Activated CD4-positive, alpha-beta memory T cell treated with anti-CD3 and anti-CD28 coated beads, Interleukin-2, amount 10 ng/mL, durations not matched to agents 7 days and 5 days (primary cell): ENCODE results near the gene CHST11. TPM values are rescaled to one million over a fixed set of nuclear protein-coding genes. Genes with fewer than 3 reads are reported as not detected.

Experiments used
- CTCF ChIA-PET: fragments of 350-600 bp; sonication (Branson Sonifier 250); formaldehyde crosslinking; loops from one replicate; lab custom pipeline; 2021; ENCODE audit warnings: antibody characterized with exemption, inconsistent platforms; lab: Charles Lee
- POLR2A ChIA-PET: fragments of 350-600 bp; sonication (Branson Sonifier 250); formaldehyde crosslinking; loops from one replicate; lab custom pipeline; 2021; ENCODE audit warnings: antibody characterized with exemption; lab: Charles Lee
- DNase-seq: peaks from one replicate; pipeline ENCODE4 v3.0.0-alpha.2; 2020
- H3K27ac Mint-ChIP-seq: one replicate; pipeline ENCODE4 v1.8.0; 2021; ENCODE audit warnings: mild to moderate bottlenecking, mixed read lengths
- H3K27me3 Mint-ChIP-seq: one replicate; pipeline ENCODE4 v1.8.0; 2021; ENCODE audit warnings: mixed read lengths
- H3K36me3 Mint-ChIP-seq: one replicate; pipeline ENCODE4 v1.8.0; 2021; ENCODE audit warnings: low read depth, mixed read lengths
- H3K4me1 Mint-ChIP-seq: one replicate; pipeline ENCODE4 v1.8.0; 2021; ENCODE audit warnings: mixed read lengths
- H3K4me3 Mint-ChIP-seq: one replicate; pipeline ENCODE4 v1.8.0; 2021; ENCODE audit warnings: mild to moderate bottlenecking, mixed read lengths
- H3K9me3 Mint-ChIP-seq: one replicate; pipeline ENCODE4 v1.8.0; 2021; ENCODE audit warnings: mixed read lengths
- total RNA-seq, 2 experiments: library from RNA; stranded (reverse); gene quantifications; one replicate each; pipeline ENCODE4 v1.2.3, GENCODE V29; 2021

Gene CHST11
- total RNA-seq, 2 experiments from 2014 or later = 124 to 125 TPM

- CTCF ChIA-PET = no interaction called here
- Mint-ChIP-seq H3K27ac (no peak overlapping the region), H3K27me3 (no peaks in the 10 kb centered on the region), H3K4me1 (peaks cover 33% of the 10 kb centered on the region), H3K4me3 (no peak overlapping the region), H3K9me3 (no peaks in the 10 kb centered on the region), H3K36me3 (peaks cover 46% of the 10 kb centered on the region)
- POLR2A ChIA-PET = no interaction called here
- no peak for DNase-seq
These were observed 193.2 kb downstream of the CHST11 start for GRCh38 chr12:104649921-104650320.

- Mint-ChIP-seq H3K27ac (no peak overlapping the region), H3K4me3 (no peak overlapping the region), H3K36me3 (peaks cover 46% of the 10 kb centered on the region), H3K27me3 (no peaks in the 10 kb centered on the region), H3K9me3 (no peaks in the 10 kb centered on the region), H3K4me1 (peaks cover 33% of the 10 kb centered on the region)
- ChIA-PET POLR2A (no interaction called here), CTCF (no interaction called here)
- no peak for DNase-seq
These were observed 193.8 kb downstream of the CHST11 start for GRCh38 chr12:104650541-104650940.

- Mint-ChIP-seq H3K27ac (no peak overlapping the region), H3K4me3 (no peak overlapping the region), H3K9me3 (no peaks in the 10 kb centered on the region), H3K4me1 (peaks cover 35% of the 10 kb centered on the region), H3K36me3 (peaks cover 37% of the 10 kb centered on the region), H3K27me3 (no peaks in the 10 kb centered on the region)
- no peak for DNase-seq
- CTCF ChIA-PET = interaction anchor here (1.7 kb wide), 1 partner anchor 270 kb away, joined by 6 read pairs; no protein-coding TSS in a partner anchor
- POLR2A ChIA-PET = no interaction called here
These were observed 195.1 kb downstream of the CHST11 start for GRCh38 chr12:104651811-104652210.

GRCh38 chr12:104652358-104652757 is 195.6 kb downstream of the CHST11 start:
- CTCF ChIA-PET = interaction anchor here (0.7 to 1.7 kb wide), 2 partner anchors 37 to 271 kb away, joined by 3 to 6 read pairs; no protein-coding TSS in a partner anchor
- Mint-ChIP-seq H3K4me3 (no peak overlapping the region), H3K27ac (no peak overlapping the region), H3K4me1 (peaks cover 35% of the 10 kb centered on the region), H3K27me3 (no peaks in the 10 kb centered on the region), H3K9me3 (no peaks in the 10 kb centered on the region), H3K36me3 (peaks cover 38% of the 10 kb centered on the region)
- POLR2A ChIA-PET = no interaction called here
- no peak for DNase-seq

- ChIA-PET CTCF (interaction anchor here (0.7 to 1.7 kb wide), 2 partner anchors 36 to 271 kb away, joined by 3 to 6 read pairs; no protein-coding TSS in a partner anchor), POLR2A (no interaction called here)
- Mint-ChIP-seq H3K4me3 (no peak overlapping the region), H3K27me3 (no peaks in the 10 kb centered on the region), H3K36me3 (peaks cover 33% of the 10 kb centered on the region), H3K9me3 (no peaks in the 10 kb centered on the region), H3K4me1 (peaks cover 31% of the 10 kb centered on the region), H3K27ac (no peak overlapping the region)
- DNase-seq = no peak
These were observed 196.2 kb downstream of the CHST11 start for GRCh38 chr12:104652910-104653309.

- POLR2A ChIA-PET = no interaction called here
- DNase-seq = no peak
- no peak overlapping the region for H3K27ac Mint-ChIP-seq
- H3K4me1 Mint-ChIP-seq = peaks cover 25% of the 10 kb centered on the region
- H3K9me3 Mint-ChIP-seq = no peaks in the 10 kb centered on the region
- H3K4me3 Mint-ChIP-seq = no peak overlapping the region
- CTCF ChIA-PET = interaction anchor here (1.3 to 1.8 kb wide), 2 partner anchors 9 to 272 kb away, joined by 3 to 7 read pairs; no protein-coding TSS in a partner anchor
- H3K36me3 Mint-ChIP-seq = peaks cover 29% of the 10 kb centered on the region
- no peaks in the 10 kb centered on the region for H3K27me3 Mint-ChIP-seq
These were observed 197.2 kb downstream of the CHST11 start for GRCh38 chr12:104653730-104654664.

GRCh38 chr12:104654665-104655609 is 198.2 kb downstream of the CHST11 start:
- Mint-ChIP-seq H3K4me3 (no peak overlapping the region), H3K27me3 (no peaks in the 10 kb centered on the region), H3K27ac (no peak overlapping the region), H3K4me1 (peaks cover 21% of the 10 kb centered on the region), H3K36me3 (peaks cover 24% of the 10 kb centered on the region), H3K9me3 (no peaks in the 10 kb centered on the region)
- CTCF ChIA-PET = interaction anchor here (1.3 to 1.8 kb wide), 3 partner anchors 8 to 273 kb away, joined by 3 to 7 read pairs (median 3); no protein-coding TSS in a partner anchor
- DNase-seq = no peak
- POLR2A ChIA-PET = no interaction called here

GRCh38 chr12:104656383-104656782 is 199.6 kb downstream of the CHST11 start:
- Mint-ChIP-seq H3K27me3 (no peaks in the 10 kb centered on the region), H3K4me3 (no peak overlapping the region), H3K36me3 (peaks cover 19% of the 10 kb centered on the region), H3K27ac (no peak overlapping the region), H3K4me1 (peaks cover 20% of the 10 kb centered on the region), H3K9me3 (no peaks in the 10 kb centered on the region)
- POLR2A ChIA-PET = no interaction called here
- no peak for DNase-seq
- CTCF ChIA-PET = no interaction called here

- ChIA-PET POLR2A (no interaction called here), CTCF (interaction anchor here (0.7 kb wide), 1 partner anchor 275 kb away, joined by 3 read pairs; no protein-coding TSS in a partner anchor)
- peaks cover 20% of the 10 kb centered on the region for H3K4me1 Mint-ChIP-seq
- H3K27me3 Mint-ChIP-seq = no peaks in the 10 kb centered on the region
- peaks cover 16% of the 10 kb centered on the region for H3K36me3 Mint-ChIP-seq
- no peaks in the 10 kb centered on the region for H3K9me3 Mint-ChIP-seq
- no peak for DNase-seq
- no peak overlapping the region for H3K4me3 Mint-ChIP-seq
- H3K27ac Mint-ChIP-seq = no peak overlapping the region
These were observed 200.2 kb downstream of the CHST11 start for GRCh38 chr12:104656921-104657320.

GRCh38 chr12:104657726-104658484 is 201.2 kb downstream of the CHST11 start:
- H3K36me3 Mint-ChIP-seq = peaks cover 18% of the 10 kb centered on the region
- CTCF ChIA-PET = interaction anchor here (0.7 kb wide), 1 partner anchor 276 kb away, joined by 3 read pairs; no protein-coding TSS in a partner anchor
- H3K27me3 Mint-ChIP-seq = no peaks in the 10 kb centered on the region
- H3K4me1 Mint-ChIP-seq = peaks cover 20% of the 10 kb centered on the region
- H3K9me3 Mint-ChIP-seq = no peaks in the 10 kb centered on the region
- H3K27ac Mint-ChIP-seq = no peak overlapping the region
- DNase-seq = no peak
- POLR2A ChIA-PET = no interaction called here
- H3K4me3 Mint-ChIP-seq = no peak overlapping the region

GRCh38 chr12:104659058-104659457 is 202.3 kb downstream of the CHST11 start:
- Mint-ChIP-seq H3K4me1 (peaks cover 20% of the 10 kb centered on the region), H3K27me3 (no peaks in the 10 kb centered on the region), H3K36me3 (peaks cover 23% of the 10 kb centered on the region), H3K27ac (no peak overlapping the region), H3K4me3 (no peak overlapping the region), H3K9me3 (no peaks in the 10 kb centered on the region)
- DNase-seq = no peak
- ChIA-PET POLR2A (no interaction called here), CTCF (no interaction called here)

GRCh38 chr12:104662203-104662602 is 205.5 kb downstream of the CHST11 start:
- H3K27ac Mint-ChIP-seq = no peak overlapping the region
- no peaks in the 10 kb centered on the region for H3K9me3 Mint-ChIP-seq
- H3K27me3 Mint-ChIP-seq = no peaks in the 10 kb centered on the region
- POLR2A ChIA-PET = no interaction called here
- CTCF ChIA-PET = interaction anchor here (1.3 to 2.5 kb wide), 2 partner anchors 8 to 280 kb away, joined by 3 to 7 read pairs; no protein-coding TSS in a partner anchor
- peaks cover 29% of the 10 kb centered on the region for H3K4me1 Mint-ChIP-seq
- peaks cover 29% of the 10 kb centered on the region for H3K36me3 Mint-ChIP-seq
- H3K4me3 Mint-ChIP-seq = no peak overlapping the region
- no peak for DNase-seq
